ENCODE measurements around the gene ZDHHC11B.
"Not testable (repeated sequence)": the region's sequence is repeated elsewhere in the genome, so short reads cannot be mapped to it uniquely, and the experiment has no call there.

The ZDHHC11B gene

GRCh38 chr5:771841-772546, 12.5 kb downstream of the ZDHHC11B start:
- not testable (repeated sequence) for H3K4me3 ChIP-seq (replicated peaks; ENCODE audit: insufficient read depth, low read length); H3K27ac ChIP-seq (replicated peaks); DNase-seq (ENCODE audit: low read depth in 1 of 2, low spot score in 1 of 2); H3K27me3 ChIP-seq (ENCODE audit: insufficient read depth, poor library complexity, severe bottlenecking)

GRCh38 chr5:771087-771781, 13.3 kb downstream of the ZDHHC11B start:
- not testable (repeated sequence) for H3K27ac ChIP-seq (replicated peaks); H3K27me3 ChIP-seq (ENCODE audit: insufficient read depth, poor library complexity, severe bottlenecking); DNase-seq (ENCODE audit: low read depth in 1 of 2, low spot score in 1 of 2); H3K4me3 ChIP-seq (replicated peaks; ENCODE audit: insufficient read depth, low read length)

DNA sequence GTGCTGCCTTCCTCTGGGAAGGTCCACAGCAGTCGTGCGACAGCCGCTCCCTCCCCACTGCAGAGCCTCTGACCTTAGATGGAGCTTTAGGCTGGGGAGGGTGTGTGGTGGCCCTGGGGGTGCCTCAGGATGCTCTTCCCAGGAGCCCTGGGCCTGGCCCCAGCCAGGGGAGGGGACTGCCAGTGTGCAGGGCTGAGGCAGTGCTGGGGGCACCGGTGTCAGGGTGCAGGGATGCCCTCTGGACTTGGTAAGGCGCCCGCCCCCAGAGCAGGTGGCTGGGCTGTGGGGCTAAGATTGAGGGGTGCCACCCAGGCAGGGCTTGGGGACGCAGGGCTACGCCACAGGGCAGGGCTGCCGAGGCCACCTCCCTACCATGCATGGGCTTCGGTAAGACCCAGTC, 13.9 kb downstream of the ZDHHC11B start:
- not testable (repeated sequence) for DNase-seq (ENCODE audit: low read depth in 1 of 2, low spot score in 1 of 2); H3K4me3 ChIP-seq (replicated peaks; ENCODE audit: insufficient read depth, low read length); H3K27me3 ChIP-seq (ENCODE audit: insufficient read depth, poor library complexity, severe bottlenecking); H3K27ac ChIP-seq (replicated peaks)

GRCh38 chr5:769485-770145, 14.9 kb downstream of the ZDHHC11B start:
- H3K27me3 ChIP-seq (ENCODE audit: insufficient read depth, poor library complexity, severe bottlenecking); H3K27ac ChIP-seq (replicated peaks); DNase-seq (ENCODE audit: low read depth in 1 of 2, low spot score in 1 of 2); H3K4me3 ChIP-seq (replicated peaks; ENCODE audit: insufficient read depth, low read length): not testable (repeated sequence)

GRCh38 chr5:766666-767431, 17.7 kb downstream of the ZDHHC11B start:
- DNase-seq (ENCODE audit: low read depth in 1 of 2, low spot score in 1 of 2), result no peak
- TF ChIP-seq, protein P1, sequence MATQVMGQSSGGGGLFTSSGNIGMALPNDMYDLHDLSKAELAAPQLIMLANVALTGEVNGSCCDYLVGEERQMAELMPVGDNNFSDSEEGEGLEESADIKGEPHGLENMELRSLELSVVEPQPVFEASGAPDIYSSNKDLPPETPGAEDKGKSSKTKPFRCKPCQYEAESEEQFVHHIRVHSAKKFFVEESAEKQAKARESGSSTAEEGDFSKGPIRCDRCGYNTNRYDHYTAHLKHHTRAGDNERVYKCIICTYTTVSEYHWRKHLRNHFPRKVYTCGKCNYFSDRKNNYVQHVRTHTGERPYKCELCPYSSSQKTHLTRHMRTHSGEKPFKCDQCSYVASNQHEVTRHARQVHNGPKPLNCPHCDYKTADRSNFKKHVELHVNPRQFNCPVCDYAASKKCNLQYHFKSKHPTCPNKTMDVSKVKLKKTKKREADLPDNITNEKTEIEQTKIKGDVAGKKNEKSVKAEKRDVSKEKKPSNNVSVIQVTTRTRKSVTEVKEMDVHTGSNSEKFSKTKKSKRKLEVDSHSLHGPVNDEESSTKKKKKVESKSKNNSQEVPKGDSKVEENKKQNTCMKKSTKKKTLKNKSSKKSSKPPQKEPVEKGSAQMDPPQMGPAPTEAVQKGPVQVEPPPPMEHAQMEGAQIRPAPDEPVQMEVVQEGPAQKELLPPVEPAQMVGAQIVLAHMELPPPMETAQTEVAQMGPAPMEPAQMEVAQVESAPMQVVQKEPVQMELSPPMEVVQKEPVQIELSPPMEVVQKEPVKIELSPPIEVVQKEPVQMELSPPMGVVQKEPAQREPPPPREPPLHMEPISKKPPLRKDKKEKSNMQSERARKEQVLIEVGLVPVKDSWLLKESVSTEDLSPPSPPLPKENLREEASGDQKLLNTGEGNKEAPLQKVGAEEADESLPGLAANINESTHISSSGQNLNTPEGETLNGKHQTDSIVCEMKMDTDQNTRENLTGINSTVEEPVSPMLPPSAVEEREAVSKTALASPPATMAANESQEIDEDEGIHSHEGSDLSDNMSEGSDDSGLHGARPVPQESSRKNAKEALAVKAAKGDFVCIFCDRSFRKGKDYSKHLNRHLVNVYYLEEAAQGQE (IDR thresholded peaks at IDR 0.05; ENCODE audit: insufficient replicate concordance, low read depth), result no peak
- TF ChIP-seq POLR2AphosphoS5 (IDR thresholded peaks at IDR 0.05; ENCODE audit: low read depth) (no peak), SPI1 (IDR thresholded peaks at IDR 0.05; ENCODE audit: borderline replicate concordance, low read depth) (no peak), GABPA (IDR thresholded peaks at IDR 0.05; ENCODE audit: low read depth) (no peak)
- TF ChIP-seq, protein P2, sequence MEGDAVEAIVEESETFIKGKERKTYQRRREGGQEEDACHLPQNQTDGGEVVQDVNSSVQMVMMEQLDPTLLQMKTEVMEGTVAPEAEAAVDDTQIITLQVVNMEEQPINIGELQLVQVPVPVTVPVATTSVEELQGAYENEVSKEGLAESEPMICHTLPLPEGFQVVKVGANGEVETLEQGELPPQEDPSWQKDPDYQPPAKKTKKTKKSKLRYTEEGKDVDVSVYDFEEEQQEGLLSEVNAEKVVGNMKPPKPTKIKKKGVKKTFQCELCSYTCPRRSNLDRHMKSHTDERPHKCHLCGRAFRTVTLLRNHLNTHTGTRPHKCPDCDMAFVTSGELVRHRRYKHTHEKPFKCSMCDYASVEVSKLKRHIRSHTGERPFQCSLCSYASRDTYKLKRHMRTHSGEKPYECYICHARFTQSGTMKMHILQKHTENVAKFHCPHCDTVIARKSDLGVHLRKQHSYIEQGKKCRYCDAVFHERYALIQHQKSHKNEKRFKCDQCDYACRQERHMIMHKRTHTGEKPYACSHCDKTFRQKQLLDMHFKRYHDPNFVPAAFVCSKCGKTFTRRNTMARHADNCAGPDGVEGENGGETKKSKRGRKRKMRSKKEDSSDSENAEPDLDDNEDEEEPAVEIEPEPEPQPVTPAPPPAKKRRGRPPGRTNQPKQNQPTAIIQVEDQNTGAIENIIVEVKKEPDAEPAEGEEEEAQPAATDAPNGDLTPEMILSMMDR (IDR thresholded peaks at IDR 0.05; ENCODE audit: insufficient read depth, low read length), result no peak
- Histone ChIP-seq H3K27ac (replicated peaks) (no peak overlapping the region), H3K27me3 (ENCODE audit: insufficient read depth, poor library complexity, severe bottlenecking) (no peaks in the 10 kb centered on the region), H3K4me3 (replicated peaks; ENCODE audit: insufficient read depth, low read length) (no peak overlapping the region)

- Histone ChIP-seq H3K27ac (replicated peaks) (no peak overlapping the region), H3K4me3 (replicated peaks; ENCODE audit: insufficient read depth, low read length) (no peak overlapping the region), H3K27me3 (ENCODE audit: insufficient read depth, poor library complexity, severe bottlenecking) (no peaks in the 10 kb centered on the region)
- no peak for DNase-seq (ENCODE audit: low read depth in 1 of 2, low spot score in 1 of 2)
- no peak for TF ChIP-seq POLR2AphosphoS5 (IDR thresholded peaks at IDR 0.05; ENCODE audit: low read depth)
- TF ChIP-seq, protein P1 (IDR thresholded peaks at IDR 0.05; ENCODE audit: insufficient replicate concordance, low read depth), result no peak
- TF ChIP-seq SPI1 (IDR thresholded peaks at IDR 0.05; ENCODE audit: borderline replicate concordance, low read depth), result no peak
- no peak for TF ChIP-seq GABPA (IDR thresholded peaks at IDR 0.05; ENCODE audit: low read depth)
- TF ChIP-seq, protein P2 (IDR thresholded peaks at IDR 0.05; ENCODE audit: insufficient read depth, low read length), result no peak
Observed at GRCh38 chr5:765948-766631, 18.4 kb downstream of the ZDHHC11B start.
